Pancreas (tissue), 10 donors: ENCODE results near the gene KATNBL1. TPM values are rescaled to one million over a fixed set of nuclear protein-coding genes. Genes with fewer than 3 reads are reported as not detected.

Source experiments
- ATAC-seq, 4 donors: fragments of 200-7000 bp; cut with Tn5 transposase; one replicate each; pipeline versions ENCODE4 v1.8.0 to v1.9.1; 2020; ENCODE audit warnings: mild to moderate bottlenecking in 4 of 4, moderate library complexity in 4 of 4
- DNase-seq, 6 donors: peaks; one replicate each; pipeline ENCODE4 v3.0.0-alpha.2; 2020
- FAIRE-seq: peaks from 2 replicates; lab custom pipeline; 2012; peaks lifted over from hg19 to GRCh38; lab: Jason Lieb, UNC
- H3K27ac ChIP-seq, 4 donors: fragments of 200-600 bp; sonication (generic); 1 replicate in 3 of 4; 2 replicates in 1 of 4; pipeline versions ENCODE4 v1.5.0 to v1.8.0; 2020
- H3K27me3 ChIP-seq, 4 donors: fragments of 200-600 bp; one replicate each; pipeline ENCODE4 v1.8.0; 2021
- H3K36me3 ChIP-seq, 3 donors: fragments of 200-600 bp; sonication (generic) in 1 of 3; one replicate each; pipeline versions ENCODE4 v1.5.0 to v1.8.0; 2020 to 2021
- H3K4me1 ChIP-seq, 3 donors: fragments of 200-600 bp; one replicate each; pipeline ENCODE4 v1.8.0; 2021
- H3K4me3 ChIP-seq, 4 donors: fragments of 200-600 bp; sonication (generic) in 2 of 4; one replicate each; pipeline versions ENCODE4 v1.5.0 to v1.8.0; 2020 to 2021
- H3K9me3 ChIP-seq, 4 donors: fragments of 200-600 bp; one replicate each; pipeline ENCODE4 v1.8.0; 2021
- WGBS, 2 donors: extraction: QIAGEN DNeasy Blood & Tissue Kit; methylation state at CpG; one replicate each; pipeline ENCODE4 v1.1.7; 2013; 5-methylcytosine and 5-hydroxymethylcytosine counted together
- intact Hi-C, 3 donors: fragments of 100-400 bp; cut with DNase I; formaldehyde crosslinking; loops; one replicate each; pipeline versions ENCODE4 v1.11.1 to v1.14.2; 2022
- polyA plus RNA-seq, 2 donors: library from polyadenylated mRNA; stranded (reverse); fragments of 200-250 nt; gene quantifications; one replicate each; pipeline ENCODE4 v1.2.3, GENCODE V29; 2013
- total RNA-seq, 6 donors: library from RNA; stranded (reverse); fragmentation: NEBNext Ultra II Directional in 4 of 6; extraction: Animal tissue kit (Norgen Biotek cat#: 25700) in 4 of 6; gene quantifications; one replicate each; pipeline versions ENCODE4 v1.2.1 to v1.2.4, GENCODE V29; 2021 to 2023
- TF ChIP-seq, protein P1 (sequence below), 4 donors: fragments of 200-600 bp; sonication (generic) in 3 of 4; IDR thresholded peaks; one replicate each; pipeline versions ENCODE4 v1.5.0 to v1.8.0; 2021; ENCODE audit warnings: antibody characterized with exemption in 4 of 4
- donor health status: healthy with polysubstance abuse.
- donor health status: DM: no; HTN: no; CAD: no; lungs with moderate emphysema.
- donor health status: DM: no; HTN: no; CAD: no.
- donor health status: control.
- donor health status: control.
- donor health status: Bipolar disorder and iron deficiency.
- donor health status: DM: yes; HTN: yes; CAD: no.
- donor health status: DM: no; HTN: no; CAD: no.
- donor health status: DM: no; HTN: no; CAD: no.
- donor health status: DM: yes; HTN: yes; CAD: no.

KATNBL1 gene
- total and polyA plus RNA-seq, 8 donors: 9.4 to 24.0 (median 11.4) TPM

DNA sequence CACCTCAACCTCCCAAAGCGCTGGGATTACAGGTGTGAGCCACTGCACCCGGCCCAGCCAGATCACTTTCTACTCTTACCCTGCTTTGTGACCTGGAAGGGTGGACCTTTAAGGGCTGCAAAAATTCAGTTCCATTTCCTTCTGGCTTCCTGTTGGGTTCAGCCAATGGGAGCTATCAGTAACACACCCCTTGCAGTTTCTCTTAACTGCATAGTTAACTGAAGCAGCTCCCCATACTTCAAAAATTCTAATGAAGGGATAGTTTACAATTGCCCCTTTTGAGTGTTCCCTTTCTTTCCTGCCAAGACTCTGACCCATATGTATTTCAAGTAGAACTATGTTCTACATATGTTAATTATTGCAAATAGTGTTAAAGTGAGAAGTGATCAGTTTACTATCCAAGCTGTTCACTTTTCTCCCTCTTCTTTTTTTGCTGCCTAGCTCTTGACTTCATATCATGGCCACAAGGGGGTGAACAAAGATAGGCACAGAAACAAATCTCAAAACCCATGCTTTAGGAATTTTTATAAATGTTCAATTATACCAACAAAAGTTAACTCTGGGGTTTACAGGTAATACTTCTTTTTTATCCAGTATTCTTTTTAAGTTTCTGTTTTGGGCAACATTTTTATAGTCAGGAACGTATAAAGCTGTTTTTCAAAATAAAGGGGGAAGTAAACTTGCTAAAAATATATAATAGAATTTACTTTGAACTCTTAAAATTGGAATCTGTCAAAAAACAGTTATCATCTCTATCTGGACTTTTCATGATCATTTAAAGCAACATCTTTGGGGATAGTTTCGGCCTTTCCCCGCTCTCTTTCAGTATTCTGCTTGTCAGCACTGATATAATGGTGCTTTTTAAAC lies 99.9 kb downstream of the KATNBL1 start:
- H3K4me3 ChIP-seq: no peak overlapping the region
- intact Hi-C loops: loop anchor here in 2 of 3 donors (10.0 kb wide), 2 partner anchors 95 to 105 kb away; partner anchors contain the start of gene KATNBL1 (in 1 of the 2)
- DNase-seq: no peak
- H3K36me3 ChIP-seq: no peaks in the 10 kb centered on the region
- no peak overlapping the region for H3K27ac ChIP-seq
- TF ChIP-seq, protein P1, sequence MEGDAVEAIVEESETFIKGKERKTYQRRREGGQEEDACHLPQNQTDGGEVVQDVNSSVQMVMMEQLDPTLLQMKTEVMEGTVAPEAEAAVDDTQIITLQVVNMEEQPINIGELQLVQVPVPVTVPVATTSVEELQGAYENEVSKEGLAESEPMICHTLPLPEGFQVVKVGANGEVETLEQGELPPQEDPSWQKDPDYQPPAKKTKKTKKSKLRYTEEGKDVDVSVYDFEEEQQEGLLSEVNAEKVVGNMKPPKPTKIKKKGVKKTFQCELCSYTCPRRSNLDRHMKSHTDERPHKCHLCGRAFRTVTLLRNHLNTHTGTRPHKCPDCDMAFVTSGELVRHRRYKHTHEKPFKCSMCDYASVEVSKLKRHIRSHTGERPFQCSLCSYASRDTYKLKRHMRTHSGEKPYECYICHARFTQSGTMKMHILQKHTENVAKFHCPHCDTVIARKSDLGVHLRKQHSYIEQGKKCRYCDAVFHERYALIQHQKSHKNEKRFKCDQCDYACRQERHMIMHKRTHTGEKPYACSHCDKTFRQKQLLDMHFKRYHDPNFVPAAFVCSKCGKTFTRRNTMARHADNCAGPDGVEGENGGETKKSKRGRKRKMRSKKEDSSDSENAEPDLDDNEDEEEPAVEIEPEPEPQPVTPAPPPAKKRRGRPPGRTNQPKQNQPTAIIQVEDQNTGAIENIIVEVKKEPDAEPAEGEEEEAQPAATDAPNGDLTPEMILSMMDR (IDR thresholded peaks at IDR 0.05): peak in 2 of 4 donors; percentile 36 to 46
- FAIRE-seq: no peak
- no peaks in the 10 kb centered on the region for H3K9me3 ChIP-seq
- no peaks in the 10 kb centered on the region for H3K27me3 ChIP-seq
- peak; percentile 46 to 69 (median 62) for ATAC-seq
- H3K4me1 ChIP-seq: no peaks in the 10 kb centered on the region
- 49 to 63% methylated on average over 5 of the region's 5 CpGs for WGBS, 2 donors

- Histone ChIP-seq H3K36me3 (no peaks in the 10 kb centered on the region), H3K4me3 (no peak overlapping the region), H3K4me1 (peaks cover 0 to 5% (median 0%) of the 10 kb centered on the region in 3 donors), H3K9me3 (no peaks in the 10 kb centered on the region), H3K27ac (no peak overlapping the region), H3K27me3 (no peaks in the 10 kb centered on the region)
- FAIRE-seq (no peak), ATAC-seq (no peak), DNase-seq (no peak)
- TF ChIP-seq, protein P1 (IDR thresholded peaks at IDR 0.05): no peak
- intact Hi-C loops: loop anchor here in 1 of 3 donors (10.0 kb wide), 1 partner anchor 107 kb away; the partner anchor contains the start of gene KATNBL1
- 86 to 90% methylated on average over 2 of the region's 2 CpGs for WGBS, 2 donors
These were observed 102.6 kb downstream of the KATNBL1 start for GRCh38 chr15:34107315-34107714.

GRCh38 chr15:34106423-34106822 lies 103.5 kb downstream of the KATNBL1 start:
- Histone ChIP-seq H3K4me3 (no peak overlapping the region), H3K4me1 (peaks cover 0 to 5% (median 0%) of the 10 kb centered on the region in 3 donors), H3K27me3 (no peaks in the 10 kb centered on the region), H3K9me3 (no peaks in the 10 kb centered on the region), H3K36me3 (no peaks in the 10 kb centered on the region), H3K27ac (no peak overlapping the region)
- ATAC-seq: no peak
- no peak for DNase-seq
- 96 to 100% methylated on average over 1 of the region's 1 CpG for WGBS, 2 donors
- FAIRE-seq: no peak
- intact Hi-C loops: loop anchor here in 1 of 3 donors (10.0 kb wide), 1 partner anchor 108 kb away; the partner anchor contains the start of gene KATNBL1
- TF ChIP-seq, protein P1 (IDR thresholded peaks at IDR 0.05): no peak

DNA sequence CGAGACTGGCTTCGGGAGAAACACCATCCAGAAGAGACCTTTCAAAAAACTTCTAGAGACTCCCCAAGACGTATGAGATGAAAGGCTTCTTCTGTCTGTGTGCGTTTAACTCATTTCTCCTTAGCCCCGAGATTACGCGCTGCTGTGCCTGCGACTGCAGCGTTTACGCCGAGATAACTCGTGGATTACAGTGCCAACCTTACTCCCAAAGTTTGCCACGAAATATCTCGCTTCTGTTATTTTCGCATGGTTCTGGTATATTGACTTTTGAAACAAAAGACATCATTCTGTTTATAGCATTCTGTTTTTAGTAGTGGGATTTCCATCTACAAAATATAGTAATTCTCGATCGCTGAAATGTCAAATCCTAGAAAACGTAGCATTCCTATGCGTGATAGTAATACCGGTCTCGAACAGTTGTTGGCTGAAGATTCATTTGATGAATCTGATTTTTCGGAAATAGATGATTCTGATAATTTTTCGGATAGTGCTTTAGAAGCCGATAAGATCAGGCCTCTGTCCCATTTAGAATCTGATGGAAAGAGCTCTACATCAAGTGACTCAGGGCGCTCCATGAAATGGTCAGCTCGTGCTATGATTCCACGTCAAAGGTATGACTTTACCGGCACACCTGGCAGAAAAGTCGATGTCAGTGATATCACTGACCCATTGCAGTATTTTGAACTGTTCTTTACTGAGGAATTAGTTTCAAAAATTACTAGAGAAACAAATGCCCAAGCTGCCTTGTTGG lies 107.5 kb downstream of the KATNBL1 start:
- FAIRE-seq: peak; percentile 5
- ATAC-seq: peak; percentile 25 to 56 (median 46)
- TF ChIP-seq, protein P1 (IDR thresholded peaks at IDR 0.05): no peak
- peak overlapping the region; percentile 74 to 89 (median 82) for H3K27ac ChIP-seq
- no peaks in the 10 kb centered on the region for H3K27me3 ChIP-seq
- no peaks in the 10 kb centered on the region for H3K36me3 ChIP-seq
- peaks cover 0 to 21% (median 7%) of the 10 kb centered on the region in 3 donors for H3K4me1 ChIP-seq
- 13 to 14% methylated on average over 29 of the region's 29 CpGs for WGBS, 2 donors
- intact Hi-C loops: loop anchor here in 1 of 3 donors (10.0 kb wide), 1 partner anchor 112 kb away; the partner anchor contains the start of gene KATNBL1
- H3K4me3 ChIP-seq: peak overlapping the region; percentile 71 to 91 (median 87)
- no peaks in the 10 kb centered on the region for H3K9me3 ChIP-seq
- DNase-seq: no peak
